DLD1 (cell line): Measurements from ENCODE around the gene MPRIP.

Experiments used
- in situ Hi-C: cut with HindIII; loops from 2 replicates; pipeline ENCODE4 v1.10.0; 2017; ENCODE audit warnings: low sequenced_read_pairs

Gene MPRIP

GRCh38 chr17:17050346-17051345 lies 8.4 kb downstream of the MPRIP start:
- in situ Hi-C loops: no loop called here

- in situ Hi-C loops: no loop called here
Observed at GRCh38 chr17:17051380-17051779, 9.1 kb downstream of the MPRIP start.

- in situ Hi-C loops: no loop called here
Observed at GRCh38 chr17:17051791-17052461, 9.7 kb downstream of the MPRIP start.

GRCh38 chr17:17052462-17053221 lies 10.4 kb downstream of the MPRIP start:
- in situ Hi-C loops: no loop called here

- in situ Hi-C loops: no loop called here
Observed at GRCh38 chr17:17053446-17054379, 11.5 kb downstream of the MPRIP start.

- in situ Hi-C loops: no loop called here
Observed at GRCh38 chr17:17054636-17055035, 12.4 kb downstream of the MPRIP start.

- in situ Hi-C loops: no loop called here
Observed at GRCh38 chr17:17055286-17056155, 13.3 kb downstream of the MPRIP start.

- in situ Hi-C loops: no loop called here
Observed at GRCh38 chr17:17056156-17056539, 13.9 kb downstream of the MPRIP start.

GRCh38 chr17:17057057-17057551 lies 14.8 kb downstream of the MPRIP start:
- in situ Hi-C loops: no loop called here

- in situ Hi-C loops: no loop called here
Observed at GRCh38 chr17:17058304-17058703, 16.0 kb downstream of the MPRIP start.

GRCh38 chr17:17059301-17059890 lies 17.1 kb downstream of the MPRIP start:
- in situ Hi-C loops: no loop called here

GRCh38 chr17:17060001-17060922 lies 18.0 kb downstream of the MPRIP start:
- in situ Hi-C loops: no loop called here

- in situ Hi-C loops: no loop called here
Observed at GRCh38 chr17:17060930-17061329, 18.7 kb downstream of the MPRIP start.

GRCh38 chr17:17061516-17061915 lies 19.3 kb downstream of the MPRIP start:
- in situ Hi-C loops: no loop called here

GRCh38 chr17:17062356-17062755 lies 20.1 kb downstream of the MPRIP start:
- in situ Hi-C loops: no loop called here

GRCh38 chr17:17062866-17063265 lies 20.6 kb downstream of the MPRIP start:
- in situ Hi-C loops: no loop called here

- in situ Hi-C loops: no loop called here
Observed at GRCh38 chr17:17063546-17064122, 21.4 kb downstream of the MPRIP start.
